ENCODE measurements around the gene GNB1. TPM values are rescaled to one million over a fixed set of nuclear protein-coding genes. Genes with fewer than 3 reads are reported as not detected.

GNB1 gene
- total RNA-seq, 8 experiments from 2014 or later, result 70.0 to 394 (median 196) TPM

GRCh38 chr1:1853593-1854257, 37.2 kb downstream of the GNB1 start:
- in situ Hi-C loops (cut with MboI; ENCODE audit: low pct_unique_long_range_greater_than_20kb in 2 of 9, low sequenced_read_pairs in 9 of 9, unreplicated experiment in 9 of 9), result no loop called here
- no peak overlapping the region for H3K4me3 ChIP-seq
- H3K27ac ChIP-seq, result no peak overlapping the region
- peaks cover 4 to 5% of the 10 kb centered on the region in 2 donors for H3K4me1 ChIP-seq (replicated peaks in 1 of 2)
- peak in 1 of 8 experiments; percentile 45 for ATAC-seq (replicated peaks in 6 of 8)
- WGBS, 10 experiments, result 60 to 100% (median 86%) methylated on average over 1 to 7 of the region's 7 CpGs

GRCh38 chr1:1852619-1853414, 38.1 kb downstream of the GNB1 start:
- in situ Hi-C loops (cut with MboI; ENCODE audit: low pct_unique_long_range_greater_than_20kb in 2 of 9, low sequenced_read_pairs in 9 of 9, unreplicated experiment in 9 of 9), result no loop called here
- WGBS, 10 experiments, result 83 to 100% (median 95%) methylated on average over 1 to 9 of the region's 10 CpGs
- no peak for ATAC-seq (replicated peaks in 6 of 8)
- no peak overlapping the region for H3K27ac ChIP-seq
- H3K4me3 ChIP-seq, result no peak overlapping the region
- no peaks in the 10 kb centered on the region for H3K4me1 ChIP-seq (replicated peaks in 1 of 2)

- no peak for ATAC-seq (replicated peaks in 6 of 8)
- in situ Hi-C loops (cut with MboI; ENCODE audit: low pct_unique_long_range_greater_than_20kb in 2 of 9, low sequenced_read_pairs in 9 of 9, unreplicated experiment in 9 of 9), result no loop called here
- H3K27ac ChIP-seq, result no peak overlapping the region
- H3K4me3 ChIP-seq, result no peak overlapping the region
- peaks cover 0 to 2% of the 10 kb centered on the region in 2 donors for H3K4me1 ChIP-seq (replicated peaks in 1 of 2)
- 75 to 98% (median 94%) methylated on average over 2 to 10 of the region's 10 CpGs for WGBS, 10 experiments
Measured at GRCh38 chr1:1847890-1848289, 43.0 kb downstream of the GNB1 start.

GRCh38 chr1:1847061-1847850, 43.6 kb downstream of the GNB1 start:
- Histone ChIP-seq H3K4me3 (no peak overlapping the region), H3K4me1 (replicated peaks in 1 of 2) (peaks cover 0 to 8% of the 10 kb centered on the region in 2 donors), H3K27ac (no peak overlapping the region)
- peak in 2 of 8 experiments; percentile 18 to 40 for ATAC-seq (replicated peaks in 6 of 8)
- 27 to 89% (median 68%) methylated on average over 1 to 8 of the region's 8 CpGs; no CpG with 5 or more reads in 1 of the 10 experiments for WGBS, 10 experiments
- in situ Hi-C loops (cut with MboI; ENCODE audit: low pct_unique_long_range_greater_than_20kb in 2 of 9, low sequenced_read_pairs in 9 of 9, unreplicated experiment in 9 of 9), result no loop called here

GRCh38 chr1:1846386-1846918, 44.4 kb downstream of the GNB1 start:
- H3K27ac ChIP-seq, result no peak overlapping the region
- no peak overlapping the region for H3K4me3 ChIP-seq
- peaks cover 2 to 8% of the 10 kb centered on the region in 2 donors for H3K4me1 ChIP-seq (replicated peaks in 1 of 2)
- ATAC-seq (replicated peaks in 6 of 8), result no peak
- 83 to 100% (median 100%) methylated on average over 1 to 5 of the region's 5 CpGs; no CpG with 5 or more reads in 1 of the 10 experiments for WGBS, 10 experiments
- in situ Hi-C loops (cut with MboI; ENCODE audit: low pct_unique_long_range_greater_than_20kb in 2 of 9, low sequenced_read_pairs in 9 of 9, unreplicated experiment in 9 of 9), result no loop called here

GRCh38 chr1:1842360-1843146, 48.3 kb downstream of the GNB1 start:
- Histone ChIP-seq H3K27ac (no peak overlapping the region), H3K4me3 (no peak overlapping the region), H3K4me1 (replicated peaks in 1 of 2) (peaks cover 3 to 8% of the 10 kb centered on the region in 2 donors)
- WGBS, 10 experiments, result 0 to 95% (median 83%) methylated on average over 1 to 10 of the region's 11 CpGs; no CpG with 5 or more reads in 3 of the 10 experiments
- peak in 2 of 8 experiments; percentile 11 to 33 for ATAC-seq (replicated peaks in 6 of 8)
- in situ Hi-C loops (cut with MboI; ENCODE audit: low pct_unique_long_range_greater_than_20kb in 2 of 9, low sequenced_read_pairs in 9 of 9, unreplicated experiment in 9 of 9), result no loop called here

GRCh38 chr1:1841575-1841995, 49.3 kb downstream of the GNB1 start:
- WGBS, 10 experiments, result 0 to 100% (median 94%) methylated on average over 1 to 3 of the region's 3 CpGs; no CpG with 5 or more reads in 1 of the 10 experiments
- in situ Hi-C loops (cut with MboI; ENCODE audit: low pct_unique_long_range_greater_than_20kb in 2 of 9, low sequenced_read_pairs in 9 of 9, unreplicated experiment in 9 of 9), result no loop called here
- Histone ChIP-seq H3K4me3 (no peak overlapping the region), H3K27ac (no peak overlapping the region), H3K4me1 (replicated peaks in 1 of 2) (peaks cover 3 to 6% of the 10 kb centered on the region in 2 donors)
- ATAC-seq (replicated peaks in 6 of 8), result peak in 3 of 8 experiments; percentile 71 to 85 (median 76)

GRCh38 chr1:1839311-1839965, 51.4 kb downstream of the GNB1 start:
- WGBS, 10 experiments, result 75 to 100% (median 97%) methylated on average over 1 to 10 of the region's 10 CpGs

GRCh38 chr1:1836119-1836518, 54.8 kb downstream of the GNB1 start:
- peaks cover 9 to 16% of the 10 kb centered on the region in 2 donors for H3K4me1 ChIP-seq (replicated peaks in 1 of 2)
- no peak overlapping the region for H3K27ac ChIP-seq
- in situ Hi-C loops (cut with MboI; ENCODE audit: low pct_unique_long_range_greater_than_20kb in 2 of 9, low sequenced_read_pairs in 9 of 9, unreplicated experiment in 9 of 9), result no loop called here
- no peak for ATAC-seq (replicated peaks in 6 of 8)
- WGBS, 10 experiments, result 73 to 100% (median 92%) methylated on average over 2 to 7 of the region's 8 CpGs; no CpG with 5 or more reads in 2 of the 10 experiments
- no peak overlapping the region for H3K4me3 ChIP-seq

More at GRCh38 chr1:1839311-1839965, 51.4 kb downstream of the GNB1 start:
- ATAC-seq (replicated peaks in 6 of 8), result no peak
- Histone ChIP-seq H3K27ac (no peak overlapping the region), H3K4me3 (no peak overlapping the region), H3K4me1 (replicated peaks in 1 of 2) (peaks cover 3 to 10% of the 10 kb centered on the region in 2 donors)
- in situ Hi-C loops (cut with MboI; ENCODE audit: low pct_unique_long_range_greater_than_20kb in 2 of 9, low sequenced_read_pairs in 9 of 9, unreplicated experiment in 9 of 9), result no loop called here

GRCh38 chr1:1835546-1835945, 55.3 kb downstream of the GNB1 start:
- ATAC-seq (replicated peaks in 6 of 8), result no peak
- Histone ChIP-seq H3K27ac (no peak overlapping the region), H3K4me1 (replicated peaks in 1 of 2) (peaks cover 9 to 16% of the 10 kb centered on the region in 2 donors), H3K4me3 (no peak overlapping the region)
- 82 to 100% (median 100%) methylated on average over 1 to 3 of the region's 3 CpGs; no CpG with 5 or more reads in 1 of the 10 experiments for WGBS, 10 experiments
- in situ Hi-C loops (cut with MboI; ENCODE audit: low pct_unique_long_range_greater_than_20kb in 2 of 9, low sequenced_read_pairs in 9 of 9, unreplicated experiment in 9 of 9), result no loop called here

- Histone ChIP-seq H3K4me1 (replicated peaks in 1 of 2) (peaks cover 9 to 16% of the 10 kb centered on the region in 2 donors), H3K4me3 (no peak overlapping the region), H3K27ac (peak overlapping the region in 1 of 2 donors; percentile 0)
- ATAC-seq (replicated peaks in 6 of 8), result peak in 5 of 8 experiments; percentile 48 to 65 (median 59)
- 8 to 67% (median 47%) methylated on average over 2 to 6 of the region's 6 CpGs; no CpG with 5 or more reads in 1 of the 10 experiments for WGBS, 10 experiments
- in situ Hi-C loops (cut with MboI; ENCODE audit: low pct_unique_long_range_greater_than_20kb in 2 of 9, low sequenced_read_pairs in 9 of 9, unreplicated experiment in 9 of 9), result no loop called here
Measured at GRCh38 chr1:1833916-1834325, 57.0 kb downstream of the GNB1 start.
